Pancreas (tissue), 10 donors: ENCODE measurements around the gene ZDHHC1. TPM values are rescaled to one million over a fixed set of nuclear protein-coding genes. Genes with fewer than 3 reads are reported as not detected.

ENCODE experiments used
- ATAC-seq, 4 donors: fragments of 200-7000 bp; cut with Tn5 transposase; one replicate each; pipeline versions ENCODE4 v1.8.0 to v1.9.1; 2020; ENCODE audit warnings: mild to moderate bottlenecking in 4 of 4, moderate library complexity in 4 of 4
- DNase-seq, 6 donors: peaks; one replicate each; pipeline ENCODE4 v3.0.0-alpha.2; 2020
- FAIRE-seq: peaks from 2 replicates; lab custom pipeline; 2012; peaks lifted over from hg19 to GRCh38; lab: Jason Lieb, UNC
- H3K27ac ChIP-seq, 4 donors: fragments of 200-600 bp; sonication (generic); 1 replicate in 3 of 4; 2 replicates in 1 of 4; pipeline versions ENCODE4 v1.5.0 to v1.8.0; 2020
- H3K27me3 ChIP-seq, 4 donors: fragments of 200-600 bp; one replicate each; pipeline ENCODE4 v1.8.0; 2021
- H3K36me3 ChIP-seq, 3 donors: fragments of 200-600 bp; sonication (generic) in 1 of 3; one replicate each; pipeline versions ENCODE4 v1.5.0 to v1.8.0; 2020 to 2021
- H3K4me1 ChIP-seq, 3 donors: fragments of 200-600 bp; one replicate each; pipeline ENCODE4 v1.8.0; 2021
- H3K4me3 ChIP-seq, 4 donors: fragments of 200-600 bp; sonication (generic) in 2 of 4; one replicate each; pipeline versions ENCODE4 v1.5.0 to v1.8.0; 2020 to 2021
- H3K9me3 ChIP-seq, 4 donors: fragments of 200-600 bp; one replicate each; pipeline ENCODE4 v1.8.0; 2021
- CTCF ChIP-seq, 4 donors: fragments of 200-600 bp; sonication (generic) in 3 of 4; IDR thresholded peaks; one replicate each; pipeline versions ENCODE4 v1.5.0 to v1.8.0; 2021; ENCODE audit warnings: antibody characterized with exemption in 4 of 4
- WGBS, 2 donors: extraction: QIAGEN DNeasy Blood & Tissue Kit; methylation state at CpG; one replicate each; pipeline ENCODE4 v1.1.7; 2013; 5-methylcytosine and 5-hydroxymethylcytosine counted together
- intact Hi-C, 3 donors: fragments of 100-400 bp; cut with DNase I; formaldehyde crosslinking; loops; one replicate each; pipeline versions ENCODE4 v1.11.1 to v1.14.2; 2022
- polyA plus RNA-seq, 2 donors: library from polyadenylated mRNA; stranded (reverse); fragments of 200-250 nt; gene quantifications; one replicate each; pipeline ENCODE4 v1.2.3, GENCODE V29; 2013
- total RNA-seq, 6 donors: library from RNA; stranded (reverse); fragmentation: NEBNext Ultra II Directional in 4 of 6; extraction: Animal tissue kit (Norgen Biotek cat#: 25700) in 4 of 6; gene quantifications; one replicate each; pipeline versions ENCODE4 v1.2.1 to v1.2.4, GENCODE V29; 2021 to 2023
- donor health status: healthy with polysubstance abuse.
- donor health status: DM: no; HTN: no; CAD: no; lungs with moderate emphysema.
- donor health status: DM: no; HTN: no; CAD: no.
- donor health status: control.
- donor health status: control.
- donor health status: Bipolar disorder and iron deficiency.
- donor health status: DM: yes; HTN: yes; CAD: no.
- donor health status: DM: no; HTN: no; CAD: no.
- donor health status: DM: no; HTN: no; CAD: no.
- donor health status: DM: yes; HTN: yes; CAD: no.

Gene ZDHHC1
- total and polyA plus RNA-seq, 8 donors, result 8.1 to 15.2 (median 10.0) TPM

- FAIRE-seq, result no peak
- Histone ChIP-seq H3K4me3 (no peak overlapping the region), H3K4me1 (peaks cover 15 to 37% (median 17%) of the 10 kb centered on the region in 3 donors), H3K36me3 (no peaks in the 10 kb centered on the region), H3K27me3 (no peaks in the 10 kb centered on the region), H3K27ac (peak overlapping the region; percentile 59 to 89 (median 78)), H3K9me3 (no peaks in the 10 kb centered on the region)
- intact Hi-C loops, result no loop called here
- WGBS, 2 donors, result 78 to 83% methylated on average over 10 of the region's 10 CpGs
- peak in 3 of 6 donors; percentile 23 to 74 (median 61) for DNase-seq
- ATAC-seq, result no peak
- no peak for TF ChIP-seq CTCF (IDR thresholded peaks at IDR 0.05)
Measured at GRCh38 chr16:67395105-67395457, 21.2 kb downstream of the ZDHHC1 start.

GRCh38 chr16:67394155-67395104, 21.8 kb downstream of the ZDHHC1 start:
- FAIRE-seq (no peak), DNase-seq (peak in 3 of 6 donors; percentile 27 to 74 (median 63)), ATAC-seq (no peak)
- peak overlapping the region in 2 of 4 donors; percentile 71 to 89 for H3K27ac ChIP-seq
- H3K27me3 ChIP-seq, result no peaks in the 10 kb centered on the region
- intact Hi-C loops, result no loop called here
- TF ChIP-seq CTCF (IDR thresholded peaks at IDR 0.05), result no peak
- H3K9me3 ChIP-seq, result no peaks in the 10 kb centered on the region
- WGBS, 2 donors, result 77 to 80% methylated on average over 70 to 88 of the region's 88 CpGs
- no peaks in the 10 kb centered on the region for H3K36me3 ChIP-seq
- peaks cover 15 to 31% (median 17%) of the 10 kb centered on the region in 3 donors for H3K4me1 ChIP-seq
- no peak overlapping the region for H3K4me3 ChIP-seq

- intact Hi-C loops, result no loop called here
- ATAC-seq, result no peak
- 42 to 51% methylated on average over 20 of the region's 20 CpGs for WGBS, 2 donors
- H3K4me1 ChIP-seq, result peaks cover 15 to 31% (median 17%) of the 10 kb centered on the region in 3 donors
- H3K27me3 ChIP-seq, result no peaks in the 10 kb centered on the region
- FAIRE-seq, result no peak
- peak overlapping the region in 3 of 4 donors; percentile 7 to 46 (median 31) for H3K4me3 ChIP-seq
- peak in 1 of 6 donors; percentile 67 for DNase-seq
- H3K27ac ChIP-seq, result peak overlapping the region in 3 of 4 donors; percentile 35 to 69 (median 57)
- H3K9me3 ChIP-seq, result no peaks in the 10 kb centered on the region
- no peak for TF ChIP-seq CTCF (IDR thresholded peaks at IDR 0.05)
- H3K36me3 ChIP-seq, result no peaks in the 10 kb centered on the region
Measured at GRCh38 chr16:67393788-67394154, 22.5 kb downstream of the ZDHHC1 start.

- peak; percentile 85 to 95 (median 91) for DNase-seq
- intact Hi-C loops, result no loop called here
- WGBS, 2 donors, result 3 to 4% methylated on average over 52 to 56 of the region's 56 CpGs
- H3K27me3 ChIP-seq, result no peaks in the 10 kb centered on the region
- TF ChIP-seq CTCF (IDR thresholded peaks at IDR 0.05), result peak; percentile 40 to 78 (median 54)
- peak; percentile 63 to 77 (median 72) for ATAC-seq
- peak within 1 kb of the TSS; percentile 2 to 46 (median 19) for H3K4me3 ChIP-seq
- no peaks in the 10 kb centered on the region for H3K9me3 ChIP-seq
- no peaks in the 10 kb centered on the region for H3K36me3 ChIP-seq
- FAIRE-seq, result no peak
- H3K27ac ChIP-seq, result peak within 1 kb of the TSS in 3 of 4 donors; percentile 35 to 69 (median 57)
- H3K4me1 ChIP-seq, result peaks cover 15 to 31% (median 17%) of the 10 kb centered on the region in 3 donors
Measured at GRCh38 chr16:67393111-67393787, 23.0 kb downstream of the ZDHHC1 start, which contains the start of gene TPPP3. Gene TPPP3 (minus strand): TSS chr16:67393498. CDS start chr16:67391111, 2,387 bp downstream.
